HUES6 (cell line): Measurements from ENCODE around the gene GUCY1A1.
"Not testable (repeated sequence)": the region's sequence is repeated elsewhere in the genome, so short reads cannot be mapped to it uniquely, and the experiment has no call there.

Experiments
- H3K27ac ChIP-seq: 2 replicates; pipeline ENCODE4 v1.7.0; 2013; ENCODE audit warnings: low read depth, mild to moderate bottlenecking, low read length, inconsistent platforms
- H3K27me3 ChIP-seq: 2 replicates; pipeline ENCODE4 v1.6.1; 2013; ENCODE audit warnings: low read length; ENCODE audit not compliant: control insufficient read depth, insufficient read depth
- H3K36me3 ChIP-seq: 2 replicates; pipeline ENCODE4 v1.6.1; 2013; ENCODE audit warnings: low read length; ENCODE audit not compliant: control insufficient read depth, insufficient read depth
- H3K4me1 ChIP-seq: 2 replicates; pipeline ENCODE4 v1.6.1; 2013; ENCODE audit warnings: low read length; ENCODE audit not compliant: control insufficient read depth, insufficient read depth
- H3K4me3 ChIP-seq: 2 replicates; pipeline ENCODE4 v1.5.1; 2013; ENCODE audit warnings: low read depth, low read length
- H3K9ac ChIP-seq: one replicate; pipeline ENCODE4 v1.6.1; 2013; ENCODE audit warnings: mild to moderate bottlenecking, low read length
- H3K9me3 ChIP-seq: 2 replicates; pipeline ENCODE4 v1.6.1; 2013; ENCODE audit warnings: low read depth, low read length; ENCODE audit not compliant: control insufficient read depth, insufficient read depth

The GUCY1A1 gene

GRCh38 chr4:155638195-155638965 lies 28.3 kb upstream of the GUCY1A1 start:
- Histone ChIP-seq H3K36me3 (no peaks in the 10 kb centered on the region), H3K27me3 (no peaks in the 10 kb centered on the region), H3K9me3 (no peaks in the 10 kb centered on the region), H3K4me3 (no peak overlapping the region), H3K9ac (no peak overlapping the region), H3K4me1 (peaks cover 4% of the 10 kb centered on the region; the same call in 1 of the 2 replicates), H3K27ac (no peak overlapping the region)

- no peak overlapping the region for H3K9ac ChIP-seq
- H3K9me3 ChIP-seq = no peaks in the 10 kb centered on the region
- H3K4me1 ChIP-seq = peaks cover 4% of the 10 kb centered on the region; the same call in 1 of the 2 replicates
- no peak overlapping the region for H3K27ac ChIP-seq
- no peaks in the 10 kb centered on the region for H3K36me3 ChIP-seq
- H3K4me3 ChIP-seq = no peak overlapping the region
- H3K27me3 ChIP-seq = no peaks in the 10 kb centered on the region
These were observed 26.7 kb upstream of the GUCY1A1 start for GRCh38 chr4:155639704-155640523.

GRCh38 chr4:155640751-155641150 lies 25.9 kb upstream of the GUCY1A1 start:
- Histone ChIP-seq H3K4me1 (peaks cover 4% of the 10 kb centered on the region; the same call in 1 of the 2 replicates), H3K36me3 (no peaks in the 10 kb centered on the region), H3K9ac (no peak overlapping the region), H3K9me3 (no peaks in the 10 kb centered on the region), H3K27ac (no peak overlapping the region), H3K27me3 (no peaks in the 10 kb centered on the region), H3K4me3 (no peak overlapping the region)

- Histone ChIP-seq H3K4me3 (no peak overlapping the region), H3K4me1 (peaks cover 4% of the 10 kb centered on the region; the same call in 1 of the 2 replicates), H3K27ac (no peak overlapping the region), H3K36me3 (no peaks in the 10 kb centered on the region), H3K9ac (no peak overlapping the region), H3K9me3 (no peaks in the 10 kb centered on the region), H3K27me3 (no peaks in the 10 kb centered on the region)
These were observed 23.6 kb upstream of the GUCY1A1 start for GRCh38 chr4:155643087-155643486.

- no peaks in the 10 kb centered on the region for H3K9me3 ChIP-seq
- H3K27me3 ChIP-seq = no peaks in the 10 kb centered on the region
- H3K4me3 ChIP-seq = no peak overlapping the region
- H3K4me1 ChIP-seq = no peaks in the 10 kb centered on the region
- no peak overlapping the region for H3K27ac ChIP-seq
- no peaks in the 10 kb centered on the region for H3K36me3 ChIP-seq
- H3K9ac ChIP-seq = no peak overlapping the region
These were observed 20.6 kb upstream of the GUCY1A1 start for GRCh38 chr4:155646001-155646400.

- not testable (repeated sequence) for H3K36me3 ChIP-seq, H3K9me3 ChIP-seq, H3K9ac ChIP-seq, H3K4me1 ChIP-seq, H3K27me3 ChIP-seq, H3K27ac ChIP-seq, H3K4me3 ChIP-seq
These were observed 15.9 kb upstream of the GUCY1A1 start for GRCh38 chr4:155650785-155651184.

- Histone ChIP-seq H3K36me3 (no peaks in the 10 kb centered on the region), H3K9ac (no peak overlapping the region)
These were observed 13.6 kb upstream of the GUCY1A1 start for GRCh38 chr4:155653052-155653451.

GRCh38 chr4:155656025-155656424 lies 10.6 kb upstream of the GUCY1A1 start:
- no peak overlapping the region for H3K4me3 ChIP-seq
- H3K4me1 ChIP-seq = no peaks in the 10 kb centered on the region
- peaks cover 26% of the 10 kb centered on the region for H3K27me3 ChIP-seq
- H3K9ac ChIP-seq = no peak overlapping the region
- no peaks in the 10 kb centered on the region for H3K36me3 ChIP-seq
- no peaks in the 10 kb centered on the region for H3K9me3 ChIP-seq
- H3K27ac ChIP-seq = no peak overlapping the region

More at GRCh38 chr4:155653052-155653451, 13.6 kb upstream of the GUCY1A1 start:
- no peak overlapping the region for H3K27ac ChIP-seq
- H3K27me3 ChIP-seq = peaks cover 7% of the 10 kb centered on the region
- no peak overlapping the region for H3K4me3 ChIP-seq
- H3K9me3 ChIP-seq = no peaks in the 10 kb centered on the region
- no peaks in the 10 kb centered on the region for H3K4me1 ChIP-seq

GRCh38 chr4:155657169-155657568 lies 9.5 kb upstream of the GUCY1A1 start:
- no peaks in the 10 kb centered on the region for H3K36me3 ChIP-seq
- H3K4me1 ChIP-seq = no peaks in the 10 kb centered on the region
- H3K4me3 ChIP-seq = no peak overlapping the region
- no peak overlapping the region for H3K27ac ChIP-seq
- no peak overlapping the region for H3K9ac ChIP-seq
- H3K27me3 ChIP-seq = peaks cover 33% of the 10 kb centered on the region
- H3K9me3 ChIP-seq = no peaks in the 10 kb centered on the region

- H3K9ac ChIP-seq = no peak overlapping the region
- H3K27me3 ChIP-seq = peaks cover 39% of the 10 kb centered on the region
- H3K9me3 ChIP-seq = no peaks in the 10 kb centered on the region
- no peak overlapping the region for H3K27ac ChIP-seq
- no peaks in the 10 kb centered on the region for H3K4me1 ChIP-seq
- H3K36me3 ChIP-seq = no peaks in the 10 kb centered on the region
- no peak overlapping the region for H3K4me3 ChIP-seq
These were observed 8.5 kb upstream of the GUCY1A1 start for GRCh38 chr4:155657985-155658680.

- H3K9ac ChIP-seq = no peak overlapping the region
- H3K27ac ChIP-seq = no peak overlapping the region
- no peak overlapping the region for H3K4me3 ChIP-seq
- H3K4me1 ChIP-seq = no peaks in the 10 kb centered on the region
- no peaks in the 10 kb centered on the region for H3K36me3 ChIP-seq
- H3K9me3 ChIP-seq = no peaks in the 10 kb centered on the region
- peaks cover 44% of the 10 kb centered on the region for H3K27me3 ChIP-seq
These were observed 8.0 kb upstream of the GUCY1A1 start for GRCh38 chr4:155658681-155659064.
